ENCODE measurements around the gene APEH. TPM values are rescaled to one million over a fixed set of nuclear protein-coding genes. Genes with fewer than 3 reads are reported as not detected.

The APEH gene
- total RNA-seq, 1 experiment from 2014 or later = 236 TPM

- TSS peak; percentile 86 for BruUV-seq (replicated peaks)
- Histone ChIP-seq H3K79me2 (ENCODE audit: low read length) (peaks cover 24% of the 10 kb centered on the region), H3K9ac (ENCODE audit: low read length) (peak overlapping the region; percentile 98), H3K27me3 (ENCODE audit: low read length) (no peaks in the 10 kb centered on the region), H3K4me2 (ENCODE audit: low read length) (peak overlapping the region; percentile 94), H3K4me3 (ENCODE audit: low read length) (peak overlapping the region; percentile 88), H4K20me1 (ENCODE audit: low read length) (no peaks in the 10 kb centered on the region), H3K36me3 (ENCODE audit: low read depth, low read length) (peaks cover 18% of the 10 kb centered on the region; the same call in 1 of the 2 replicates), H3K9me3 (ENCODE audit: low read length) (no peaks in the 10 kb centered on the region), H3F3A (ENCODE audit: low read length, unreplicated experiment) (peaks cover 4% of the 10 kb centered on the region), H3K9me2 (replicated peaks; ENCODE audit: low read length) (no peaks in the 10 kb centered on the region), H3K27ac (ENCODE audit: low read length) (peak overlapping the region; percentile 89), H3K4me1 (ENCODE audit: insufficient read depth, low read length) (peaks cover 32% of the 10 kb centered on the region), H2AFZ (ENCODE audit: low read length) (peak overlapping the region; percentile 75)
- ChIA-PET CTCF (interaction anchor here (3.3 kb wide), 1 partner anchor 134 kb away, joined by 52 read pairs; no protein-coding TSS in a partner anchor), POLR2A (ENCODE audit: unreplicated experiment) (no interaction called here)
- TF ChIP-seq, protein P1, sequence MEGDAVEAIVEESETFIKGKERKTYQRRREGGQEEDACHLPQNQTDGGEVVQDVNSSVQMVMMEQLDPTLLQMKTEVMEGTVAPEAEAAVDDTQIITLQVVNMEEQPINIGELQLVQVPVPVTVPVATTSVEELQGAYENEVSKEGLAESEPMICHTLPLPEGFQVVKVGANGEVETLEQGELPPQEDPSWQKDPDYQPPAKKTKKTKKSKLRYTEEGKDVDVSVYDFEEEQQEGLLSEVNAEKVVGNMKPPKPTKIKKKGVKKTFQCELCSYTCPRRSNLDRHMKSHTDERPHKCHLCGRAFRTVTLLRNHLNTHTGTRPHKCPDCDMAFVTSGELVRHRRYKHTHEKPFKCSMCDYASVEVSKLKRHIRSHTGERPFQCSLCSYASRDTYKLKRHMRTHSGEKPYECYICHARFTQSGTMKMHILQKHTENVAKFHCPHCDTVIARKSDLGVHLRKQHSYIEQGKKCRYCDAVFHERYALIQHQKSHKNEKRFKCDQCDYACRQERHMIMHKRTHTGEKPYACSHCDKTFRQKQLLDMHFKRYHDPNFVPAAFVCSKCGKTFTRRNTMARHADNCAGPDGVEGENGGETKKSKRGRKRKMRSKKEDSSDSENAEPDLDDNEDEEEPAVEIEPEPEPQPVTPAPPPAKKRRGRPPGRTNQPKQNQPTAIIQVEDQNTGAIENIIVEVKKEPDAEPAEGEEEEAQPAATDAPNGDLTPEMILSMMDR (conservative IDR thresholded peaks at IDR 0.05; ENCODE audit: low read depth, low read length) = no peak
- no peak for TF ChIP-seq EZH2 (IDR thresholded peaks at IDR 0.05; ENCODE audit: low read length, unreplicated experiment)
- TF ChIP-seq EZH2phosphoT487 (IDR thresholded peaks at IDR 0.05; ENCODE audit: borderline replicate concordance, low read length) = no peak
- ATAC-seq (no peak), DNase-seq (peak; percentile 17)
- intact Hi-C loops (cut with micrococcal nuclease) = loop anchor here (5.0 kb wide), 2 partner anchors 201 to 221 kb away; partner anchors contain the start of gene DAG1
These were observed 933 bp upstream of the APEH start for GRCh38 chr3:49673121-49673714.

GRCh38 chr3:49674497-49674983 lies 389 bp downstream of the APEH start:
- no peaks in the 10 kb centered on the region for H3K9me2 ChIP-seq (replicated peaks; ENCODE audit: low read length)
- no TSS peak for BruUV-seq (replicated peaks)
- H3F3A ChIP-seq (ENCODE audit: low read length, unreplicated experiment) = no peaks in the 10 kb centered on the region
- H4K20me1 ChIP-seq (ENCODE audit: low read length) = no peaks in the 10 kb centered on the region
- peak overlapping the region; percentile 89 for H3K27ac ChIP-seq (ENCODE audit: low read length)
- DNase-seq (no peak), ATAC-seq (peak; percentile 14)
- peak overlapping the region; percentile 75 for H2AFZ ChIP-seq (ENCODE audit: low read length)
- no peaks in the 10 kb centered on the region for H3K27me3 ChIP-seq (ENCODE audit: low read length)
- TF ChIP-seq EZH2 (IDR thresholded peaks at IDR 0.05; ENCODE audit: low read length, unreplicated experiment) = no peak
- TF ChIP-seq, protein P1 (conservative IDR thresholded peaks at IDR 0.05; ENCODE audit: low read depth, low read length) = no peak
- TF ChIP-seq EZH2phosphoT487 (IDR thresholded peaks at IDR 0.05; ENCODE audit: borderline replicate concordance, low read length) = no peak
- H3K36me3 ChIP-seq (ENCODE audit: low read depth, low read length) = peaks cover 27% of the 10 kb centered on the region; the same call in 1 of the 2 replicates
- H3K4me2 ChIP-seq (ENCODE audit: low read length) = peak overlapping the region; percentile 94
- CTCF ChIA-PET = no interaction called here
- POLR2A ChIA-PET (ENCODE audit: unreplicated experiment) = no interaction called here
- peaks cover 24% of the 10 kb centered on the region for H3K79me2 ChIP-seq (ENCODE audit: low read length)
- H3K4me1 ChIP-seq (ENCODE audit: insufficient read depth, low read length) = peaks cover 20% of the 10 kb centered on the region
- peak overlapping the region; percentile 98 for H3K9ac ChIP-seq (ENCODE audit: low read length)
- no peaks in the 10 kb centered on the region for H3K9me3 ChIP-seq (ENCODE audit: low read length)
- intact Hi-C loops (cut with micrococcal nuclease) = loop anchor here (5.0 kb wide), 2 partner anchors 202 to 222 kb away; partner anchors contain the start of gene DAG1
- peak overlapping the region; percentile 88 for H3K4me3 ChIP-seq (ENCODE audit: low read length)

GRCh38 chr3:49675912-49676311 lies 1.8 kb downstream of the APEH start:
- Histone ChIP-seq H3K9me3 (ENCODE audit: low read length) (no peaks in the 10 kb centered on the region), H3F3A (ENCODE audit: low read length, unreplicated experiment) (no peaks in the 10 kb centered on the region), H3K4me3 (ENCODE audit: low read length) (no peak overlapping the region), H3K27me3 (ENCODE audit: low read length) (no peaks in the 10 kb centered on the region), H4K20me1 (ENCODE audit: low read length) (no peaks in the 10 kb centered on the region), H3K4me1 (ENCODE audit: insufficient read depth, low read length) (peaks cover 15% of the 10 kb centered on the region), H3K9me2 (replicated peaks; ENCODE audit: low read length) (no peaks in the 10 kb centered on the region), H3K36me3 (ENCODE audit: low read depth, low read length) (peaks cover 35% of the 10 kb centered on the region; the same call in 1 of the 2 replicates), H3K27ac (ENCODE audit: low read length) (no peak overlapping the region), H2AFZ (ENCODE audit: low read length) (no peak overlapping the region), H3K79me2 (ENCODE audit: low read length) (peaks cover 24% of the 10 kb centered on the region), H3K4me2 (ENCODE audit: low read length) (peak overlapping the region; percentile 94; the same call in 1 of the 2 replicates), H3K9ac (ENCODE audit: low read length) (no peak overlapping the region)
- TF ChIP-seq EZH2phosphoT487 (IDR thresholded peaks at IDR 0.05; ENCODE audit: borderline replicate concordance, low read length) (no peak), EZH2 (IDR thresholded peaks at IDR 0.05; ENCODE audit: low read length, unreplicated experiment) (no peak)
- TF ChIP-seq, protein P1 (conservative IDR thresholded peaks at IDR 0.05; ENCODE audit: low read depth, low read length) = no peak
- no peak for ATAC-seq
- no peak for DNase-seq
- ChIA-PET POLR2A (ENCODE audit: unreplicated experiment) (no interaction called here), CTCF (no interaction called here)
- TSS peak; percentile 32 for BruUV-seq (replicated peaks)
- intact Hi-C loops (cut with micrococcal nuclease) = no loop called here
